ENCODE data around the gene LHX6. TPM values are rescaled to one million over a fixed set of nuclear protein-coding genes. Genes with fewer than 3 reads are reported as not detected.

The LHX6 gene
- total and polyA plus RNA-seq, 2 of the 13 experiments (the other 11 are each of a cell fraction or from before 2014, with no cell fraction given) = 1.1 to 1.3 TPM

- TF ChIP-seq ZBTB40 (IDR thresholded peaks at IDR 0.05) = no peak
- peak; percentile 67; the same call in 1 of the 2 replicates for TF ChIP-seq ZBTB40 (CRISPR knock-in tag; IDR thresholded peaks at IDR 0.05)
- TF ChIP-seq ARID4A (CRISPR knock-in tag; IDR thresholded peaks at IDR 0.05; ENCODE audit: borderline replicate concordance) = peak; percentile 79
- peak; percentile 62; the same call in 1 of the 2 replicates for TF ChIP-seq ATF7-NPFF (CRISPR knock-in tag; IDR thresholded peaks at IDR 0.05; ENCODE audit: low read depth)
- peak; percentile 95 for TF ChIP-seq POLR2AphosphoS5 (IDR thresholded peaks at IDR 0.05; ENCODE audit: low read depth, low read length)
- peak; percentile 51 for TF ChIP-seq RBM39 (IDR thresholded peaks at IDR 0.05; ENCODE audit: low read depth, low read length, poor library complexity, severe bottlenecking)
- peak; percentile 21; the same call in 1 of the 2 replicates for TF ChIP-seq MTA1 (CRISPR knock-in tag; IDR thresholded peaks at IDR 0.05; ENCODE audit: borderline replicate concordance)
- peak; percentile 61; the same call in 1 of the 2 replicates for TF ChIP-seq ZNF574 (CRISPR knock-in tag; IDR thresholded peaks at IDR 0.05)
Measured at GRCh38 chr9:122159026-122159924, 69.5 kb downstream of the LHX6 start, which contains the start of the genes MORN5 and NDUFA8 (continued).

All from HepG2 (cell line).